ENCODE data around the gene B4GALT2.

The B4GALT2 gene

GRCh38 chr1:43946236-43947060 lies 32.6 kb upstream of the B4GALT2 start, which contains the start of gene IPO13:
TSS of gene IPO13 (plus strand) at chr1:43946950. CDS start at chr1:43947601, 651 bp downstream.
- in situ Hi-C loops (cut with MboI; ENCODE audit: low sequenced_read_pairs), result no loop called here

DNA sequence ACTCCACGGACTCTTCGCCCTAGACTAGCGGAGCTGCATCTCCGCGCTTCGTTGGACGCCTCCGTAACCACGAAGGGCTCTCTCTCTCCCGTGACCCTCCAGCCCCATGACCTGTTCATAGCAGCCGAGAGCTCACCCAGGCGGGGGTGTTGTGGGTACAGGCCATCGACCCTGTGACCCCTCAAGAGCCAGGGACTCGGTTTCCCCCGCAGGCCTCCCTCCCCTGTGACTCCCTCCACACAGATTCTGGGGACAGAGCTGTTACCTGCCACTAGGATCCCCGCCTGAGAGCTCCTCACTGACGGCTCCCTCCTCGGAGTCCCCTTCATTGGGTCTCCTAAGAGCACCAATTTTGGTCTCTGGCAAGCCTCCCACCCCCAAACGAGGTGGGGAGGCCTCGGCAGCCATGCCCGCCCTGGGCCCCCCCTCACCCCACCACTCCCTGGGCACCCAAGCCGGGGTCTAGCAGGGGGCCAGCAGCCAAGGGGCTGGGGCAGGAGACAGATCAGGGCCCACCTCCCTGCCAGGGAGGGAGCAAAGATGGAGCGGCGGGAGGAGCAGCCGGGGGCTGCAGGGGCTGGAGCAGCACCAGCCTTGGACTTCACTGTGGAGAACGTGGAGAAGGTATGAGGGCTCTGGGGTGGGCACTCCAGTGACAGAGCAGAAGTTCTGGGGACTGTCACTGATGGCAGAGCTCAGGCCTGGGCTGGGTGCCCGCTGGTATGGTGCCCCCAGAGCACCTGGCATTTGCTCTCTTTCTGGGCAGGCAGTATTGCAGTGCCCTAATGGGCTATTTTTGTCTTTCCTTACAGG lies 31.7 kb upstream of the B4GALT2 start:
- in situ Hi-C loops (cut with MboI; ENCODE audit: low sequenced_read_pairs), result no loop called here

- in situ Hi-C loops (cut with MboI; ENCODE audit: low sequenced_read_pairs), result no loop called here
These were observed 31.1 kb upstream of the B4GALT2 start for GRCh38 chr1:43947874-43948437.

DNA sequence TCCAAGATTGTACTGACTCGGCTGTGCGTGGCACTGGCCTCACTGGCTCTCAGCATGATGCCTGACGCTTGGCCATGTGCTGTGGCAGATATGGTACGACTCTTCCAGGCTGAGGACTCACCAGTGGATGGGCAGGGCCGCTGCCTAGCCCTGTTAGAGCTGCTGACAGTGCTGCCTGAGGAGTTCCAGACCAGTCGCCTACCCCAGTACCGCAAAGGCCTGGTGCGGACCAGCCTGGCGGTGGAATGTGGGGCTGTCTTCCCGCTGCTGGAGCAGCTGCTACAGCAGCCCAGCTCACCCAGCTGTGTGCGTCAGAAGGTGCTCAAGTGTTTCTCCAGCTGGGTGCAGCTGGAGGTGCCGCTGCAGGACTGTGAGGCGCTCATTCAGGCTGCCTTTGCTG lies 29.3 kb upstream of the B4GALT2 start:
- in situ Hi-C loops (cut with MboI; ENCODE audit: low sequenced_read_pairs), result no loop called here

DNA sequence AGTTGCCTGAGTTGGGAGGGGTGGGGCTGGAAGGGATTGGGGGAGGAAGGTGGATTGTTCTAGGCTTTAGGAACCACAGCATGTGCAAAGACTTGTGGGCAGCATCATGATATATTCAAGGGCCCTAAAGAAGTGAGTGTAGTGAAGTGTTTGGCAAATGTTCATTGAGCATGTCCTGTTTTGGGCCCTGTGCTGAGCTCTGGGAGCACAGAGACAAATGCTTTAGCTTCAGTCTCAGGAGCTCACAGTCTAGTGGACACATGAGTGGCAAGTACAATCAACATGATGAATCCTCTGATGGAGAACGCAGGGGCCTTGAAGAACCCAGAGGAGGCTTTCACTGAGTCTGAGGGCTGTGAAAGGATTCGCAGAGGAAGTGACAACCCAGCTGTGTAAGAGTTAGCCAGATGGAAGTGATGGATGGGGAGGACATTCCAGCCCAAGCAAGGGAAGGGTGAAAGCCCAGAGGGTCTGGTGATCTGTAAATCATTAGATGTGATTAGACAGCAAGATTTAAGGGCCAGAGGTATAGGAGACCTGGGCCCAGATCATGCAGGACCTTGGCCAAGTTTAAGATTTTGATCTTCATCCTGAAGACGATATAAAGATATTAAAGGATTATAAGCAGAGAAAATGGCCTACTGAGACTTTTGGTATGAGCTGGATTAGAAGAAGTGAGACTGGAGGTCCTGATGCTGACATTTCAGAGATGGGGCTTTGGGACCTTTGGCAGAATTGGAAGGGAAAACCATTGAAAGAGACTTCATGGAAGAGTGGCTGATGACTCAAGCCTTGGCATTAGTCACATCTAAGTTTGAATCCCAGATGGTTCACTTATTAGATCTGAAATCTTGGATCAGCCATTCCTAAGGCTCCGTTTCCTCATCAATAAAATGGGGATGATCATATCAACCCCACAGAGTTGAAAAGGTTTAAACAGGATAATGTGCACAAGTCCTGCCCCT lies 27.7 kb upstream of the B4GALT2 start:
- in situ Hi-C loops (cut with MboI; ENCODE audit: low sequenced_read_pairs), result no loop called here

DNA sequence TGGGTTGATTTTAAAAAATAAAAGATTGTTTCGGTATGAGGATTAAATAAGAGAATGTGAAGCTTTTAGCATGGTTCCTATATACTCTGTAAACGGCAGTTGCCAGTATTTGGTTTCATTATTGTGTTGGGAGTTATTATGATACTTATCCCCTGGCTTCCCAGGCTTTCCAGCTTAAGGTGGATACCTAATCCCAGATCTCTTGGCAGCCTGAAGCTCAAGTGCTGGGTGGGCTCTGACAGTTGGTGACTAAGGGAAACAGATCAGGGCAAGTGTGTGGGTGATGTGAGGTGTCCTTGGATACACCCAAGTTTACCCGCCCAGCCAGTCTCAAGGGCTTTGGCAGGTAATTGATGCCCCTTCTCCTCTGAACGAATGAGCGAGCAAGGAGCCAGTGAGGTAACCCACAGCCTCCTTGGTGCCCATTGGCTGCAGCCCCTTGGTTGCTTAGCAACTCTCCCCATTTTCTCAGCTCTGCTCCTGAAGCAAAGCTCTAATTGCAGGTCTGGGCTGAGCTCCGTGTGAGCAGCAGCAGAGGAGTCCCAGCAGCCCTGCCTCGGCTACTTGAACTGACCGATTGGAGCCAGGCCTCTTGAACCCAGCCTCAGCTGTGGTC lies 26.2 kb upstream of the B4GALT2 start:
- in situ Hi-C loops (cut with MboI; ENCODE audit: low sequenced_read_pairs), result no loop called here

DNA sequence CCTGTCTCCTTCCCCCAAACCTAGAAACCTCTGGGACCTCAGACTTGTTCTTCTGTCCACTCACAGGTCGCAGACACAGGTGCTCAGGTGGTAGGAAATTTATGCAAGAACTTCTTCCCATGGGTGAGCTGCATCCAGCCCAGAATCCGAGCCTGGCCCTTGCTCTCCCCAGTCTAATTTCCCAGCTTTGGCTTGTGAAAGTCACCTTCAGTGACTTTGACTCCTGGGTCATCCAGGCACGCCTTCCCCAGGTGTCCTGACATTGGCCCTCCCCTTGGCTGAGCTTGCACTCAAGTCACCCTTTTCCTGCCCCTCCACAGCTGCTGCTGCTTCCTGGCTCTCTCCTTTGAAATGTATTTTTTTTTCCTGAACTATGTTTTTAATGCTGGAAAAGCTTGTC lies 25.6 kb upstream of the B4GALT2 start:
- in situ Hi-C loops (cut with MboI; ENCODE audit: low sequenced_read_pairs), result no loop called here

DNA sequence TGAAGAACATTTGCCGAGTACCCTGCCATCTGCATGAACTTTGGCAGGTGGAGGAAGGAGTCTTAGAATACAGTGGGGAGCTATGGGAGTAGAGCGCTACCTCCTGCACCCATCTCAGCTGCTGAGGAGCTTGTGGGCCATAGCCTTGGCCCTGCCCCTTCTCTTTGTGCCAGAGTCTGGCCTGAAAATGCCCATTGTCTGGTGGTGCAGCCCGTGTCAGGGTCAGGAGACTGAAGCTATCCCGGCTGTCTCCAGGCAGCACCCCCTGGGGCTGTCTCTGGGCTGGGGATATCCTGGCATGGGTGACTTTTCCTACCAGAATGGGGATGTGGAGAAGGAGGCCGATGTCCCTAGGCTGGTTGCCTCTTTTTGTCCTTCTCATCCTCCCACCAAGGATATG lies 25.0 kb upstream of the B4GALT2 start:
- in situ Hi-C loops (cut with MboI; ENCODE audit: low sequenced_read_pairs), result no loop called here

- in situ Hi-C loops (cut with MboI; ENCODE audit: low sequenced_read_pairs), result no loop called here
These were observed 22.8 kb upstream of the B4GALT2 start for GRCh38 chr1:43956234-43956633.

- in situ Hi-C loops (cut with MboI; ENCODE audit: low sequenced_read_pairs), result no loop called here
These were observed 21.5 kb upstream of the B4GALT2 start for GRCh38 chr1:43957407-43958040.

GRCh38 chr1:43958351-43959255 lies 20.4 kb upstream of the B4GALT2 start:
- in situ Hi-C loops (cut with MboI; ENCODE audit: low sequenced_read_pairs), result no loop called here

GRCh38 chr1:43960798-43961197 lies 18.2 kb upstream of the B4GALT2 start:
- in situ Hi-C loops (cut with MboI; ENCODE audit: low sequenced_read_pairs), result no loop called here

DNA sequence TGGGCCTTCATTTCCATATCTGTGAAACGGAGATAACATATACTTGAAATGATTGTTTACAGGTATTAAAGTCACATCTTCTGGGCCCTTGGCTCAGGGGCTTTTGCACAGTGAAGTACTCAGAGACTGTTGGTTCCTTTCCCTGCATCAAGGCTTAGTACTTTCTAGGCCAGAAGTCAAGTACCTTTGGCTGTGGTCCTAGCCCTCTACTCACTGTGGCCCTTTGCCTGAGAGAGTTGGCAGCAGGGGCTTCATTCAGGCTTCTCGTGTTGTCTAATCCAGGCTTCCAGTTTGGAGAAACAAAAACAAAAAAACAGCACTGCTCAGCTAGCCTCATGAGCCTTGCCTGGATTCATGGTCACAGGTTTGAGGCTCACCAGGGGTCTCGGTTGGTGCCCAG lies 17.3 kb upstream of the B4GALT2 start:
- in situ Hi-C loops (cut with MboI; ENCODE audit: low sequenced_read_pairs), result no loop called here

DNA sequence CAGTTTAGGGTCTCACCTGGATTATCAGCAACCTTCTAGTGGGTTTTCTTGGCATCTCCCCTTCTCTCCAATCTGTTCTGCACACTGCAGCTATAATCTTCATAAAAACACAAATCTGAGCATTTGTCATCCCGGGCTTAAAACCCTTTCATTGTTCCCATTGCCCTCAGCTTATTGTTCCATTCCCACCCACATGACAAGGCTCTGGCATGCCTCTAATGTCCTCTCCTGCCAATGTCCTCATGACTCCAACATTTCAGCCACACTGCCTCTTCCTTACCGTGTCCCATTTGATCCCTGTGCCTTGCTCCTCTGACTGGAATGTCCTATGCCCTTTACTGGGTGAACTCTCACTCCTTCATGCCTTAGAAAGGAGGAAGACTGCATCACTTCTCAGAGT lies 16.7 kb upstream of the B4GALT2 start:
- in situ Hi-C loops (cut with MboI; ENCODE audit: low sequenced_read_pairs), result no loop called here

DNA sequence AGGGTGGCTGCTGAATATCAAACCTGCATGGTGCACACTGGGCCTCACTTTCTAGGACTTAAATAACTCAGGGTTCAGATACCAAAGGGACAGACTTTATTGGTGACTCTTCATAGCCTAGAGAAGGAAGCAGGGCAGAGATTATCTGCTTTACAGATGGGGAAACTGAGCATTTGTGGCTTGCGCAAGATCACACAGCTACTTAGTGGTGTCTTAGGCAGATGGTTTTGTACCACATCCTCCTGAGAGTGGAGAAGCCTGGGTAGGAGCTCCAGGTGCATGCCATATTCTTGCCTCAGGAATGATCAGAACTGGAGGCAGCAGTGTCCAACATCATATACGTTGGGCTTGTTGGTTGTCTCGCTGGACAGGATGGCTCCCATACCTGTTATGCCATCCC lies 16.0 kb upstream of the B4GALT2 start:
- in situ Hi-C loops (cut with MboI; ENCODE audit: low sequenced_read_pairs), result no loop called here

DNA sequence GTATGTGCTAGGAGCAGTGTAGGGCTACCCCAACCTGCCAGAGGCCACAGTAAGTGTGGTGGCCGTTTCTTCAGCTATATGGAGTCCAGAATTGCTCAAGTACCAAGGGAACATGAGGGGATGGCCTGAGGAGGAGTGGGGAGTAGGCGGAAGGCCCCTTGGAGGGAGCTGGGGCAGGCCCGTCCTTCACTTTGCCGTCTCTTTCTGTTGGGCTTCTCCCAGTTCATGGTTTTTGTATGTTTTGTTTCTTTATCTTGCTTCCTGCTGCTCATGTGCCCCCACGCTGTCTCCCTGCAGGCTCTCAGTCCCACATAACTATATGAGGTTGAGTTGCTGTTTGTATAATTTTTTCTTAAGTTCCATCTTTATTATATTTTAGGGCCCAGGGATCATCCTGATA lies 15.1 kb upstream of the B4GALT2 start:
- in situ Hi-C loops (cut with MboI; ENCODE audit: low sequenced_read_pairs), result no loop called here

GRCh38 chr1:43965316-43965715 lies 13.7 kb upstream of the B4GALT2 start:
- in situ Hi-C loops (cut with MboI; ENCODE audit: low sequenced_read_pairs), result no loop called here

DNA sequence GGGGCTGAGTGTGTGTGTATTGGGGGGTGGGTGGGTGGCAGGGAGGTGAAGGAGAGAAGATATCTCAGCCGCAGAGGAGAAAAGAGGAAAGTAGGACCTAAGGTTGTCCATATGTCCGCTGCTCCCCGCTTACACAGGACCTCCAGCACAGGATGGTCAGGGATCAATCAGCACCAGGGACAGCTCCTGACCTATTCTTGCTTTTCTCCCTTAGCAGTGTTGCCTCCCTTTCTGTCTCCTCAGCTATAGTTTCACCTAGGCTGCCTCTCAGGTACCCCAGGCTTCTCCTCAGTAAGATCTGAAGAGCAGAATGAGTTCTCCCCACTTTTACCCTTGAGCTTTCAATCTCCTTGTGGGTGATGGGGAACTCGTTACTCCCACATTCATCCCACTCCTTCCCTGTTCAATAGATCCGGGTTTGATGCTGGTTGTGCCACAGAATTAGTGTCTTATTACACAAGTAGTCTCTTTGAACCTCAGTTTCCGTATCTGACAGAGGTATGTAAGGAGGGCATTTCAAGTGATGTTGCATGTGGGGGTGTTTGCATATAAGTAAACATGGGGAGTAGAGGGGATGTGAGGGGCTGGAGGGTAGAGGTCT lies 10.6 kb upstream of the B4GALT2 start:
- in situ Hi-C loops (cut with MboI; ENCODE audit: low sequenced_read_pairs), result no loop called here

Data from hTERT RPE-1 (cell line).